HG03457 (cell line): ENCODE data around the gene VAV2.

Source experiments
- ATAC-seq: cut with Tn5 transposase; IDR thresholded peaks from one replicate; pipeline ENCODE4 v1.9.1; 2021; ENCODE audit warnings: moderate number of reproducible peaks; ENCODE audit not compliant: unreplicated experiment

VAV2 gene

GRCh38 chr9:133894377-133895321 lies 97.5 kb downstream of the VAV2 start:
- ATAC-seq = no peak

- no peak for ATAC-seq
Measured at GRCh38 chr9:133893191-133893994, 98.7 kb downstream of the VAV2 start.

- ATAC-seq = no peak
Measured at GRCh38 chr9:133892193-133892920, 99.8 kb downstream of the VAV2 start.

- ATAC-seq = no peak
Measured at GRCh38 chr9:133891741-133892140, 100.4 kb downstream of the VAV2 start.

- ATAC-seq = no peak
Measured at GRCh38 chr9:133890583-133890982, 101.5 kb downstream of the VAV2 start.

- ATAC-seq = no peak
Measured at GRCh38 chr9:133889584-133890301, 102.4 kb downstream of the VAV2 start.

- no peak for ATAC-seq
Measured at GRCh38 chr9:133888809-133889491, 103.2 kb downstream of the VAV2 start.

- ATAC-seq = no peak
Measured at GRCh38 chr9:133888048-133888808, 103.9 kb downstream of the VAV2 start.

GRCh38 chr9:133887540-133888047 lies 104.5 kb downstream of the VAV2 start:
- no peak for ATAC-seq

- ATAC-seq = no peak
Measured at GRCh38 chr9:133886563-133887501, 105.3 kb downstream of the VAV2 start.

- no peak for ATAC-seq
Measured at GRCh38 chr9:133884907-133885744, 107.0 kb downstream of the VAV2 start.

- ATAC-seq = no peak
Measured at GRCh38 chr9:133882849-133883755, 109.0 kb downstream of the VAV2 start.

GRCh38 chr9:133881671-133882381 lies 110.3 kb downstream of the VAV2 start:
- no peak for ATAC-seq

GRCh38 chr9:133880851-133881661 lies 111.1 kb downstream of the VAV2 start:
- ATAC-seq = no peak

GRCh38 chr9:133880136-133880535 lies 112.0 kb downstream of the VAV2 start:
- no peak for ATAC-seq
